Testis (tissue), 2 donors: ENCODE measurements around the gene CIAPIN1.

Experiments
- CTCF ChIP-seq, 3 experiments: fragments of 450-650 bp in 2 of 3; fragments of 200-600 bp in 1 of 3; sonication (generic) in 1 of 3; IDR thresholded peaks; one replicate each; pipeline ENCODE4 v1.5.1; 2016 to 2019; ENCODE audit warnings: antibody characterized with exemption in 3 of 3, mild to moderate bottlenecking in 2 of 3, moderate library complexity in 1 of 3
- POLR2A ChIP-seq: fragments of 450-650 bp; IDR thresholded peaks from one replicate; pipeline ENCODE4 v1.6.1; 2017; ENCODE audit warnings: antibody characterized with exemption, mild to moderate bottlenecking, moderate library complexity

- TF ChIP-seq CTCF (IDR thresholded peaks at IDR 0.05) = peak; percentile 93 to 98 (median 95)
- peak; percentile 53 for TF ChIP-seq POLR2A
Observed at GRCh38 chr16:57462209-57462977, 15.2 kb upstream of the CIAPIN1 start, which contains the start of gene POLR2C.
